Measurements from ENCODE around the gene YTHDC1.
"Not testable (repeated sequence)": the region's sequence is repeated elsewhere in the genome, so short reads cannot be mapped to it uniquely, and the experiment has no call there.

YTHDC1 gene

GRCh38 chr4:68349649-68350360 is at the start of gene YTHDC1:
Gene YTHDC1, minus strand, starts transcription at chr4:68350090. Its CDS starts 337 bp downstream, at chr4:68349753.
- DNase-seq = peak; percentile 96

- DNase-seq = no peak
Observed at GRCh38 chr4:68399306-68399705, 49.4 kb upstream of the YTHDC1 start.

- DNase-seq = no peak
Observed at GRCh38 chr4:68396756-68397155, 46.9 kb upstream of the YTHDC1 start.

GRCh38 chr4:68391436-68391835 is 41.5 kb upstream of the YTHDC1 start:
- DNase-seq = peak; percentile 9

- DNase-seq = no peak
Observed at GRCh38 chr4:68390205-68390935, 40.5 kb upstream of the YTHDC1 start.

GRCh38 chr4:68389386-68389913 is 39.6 kb upstream of the YTHDC1 start:
- not testable (repeated sequence) for DNase-seq

- no peak for DNase-seq
Observed at GRCh38 chr4:68388347-68388865, 38.5 kb upstream of the YTHDC1 start.

- DNase-seq = no peak
Observed at GRCh38 chr4:68385267-68385666, 35.4 kb upstream of the YTHDC1 start.

- no peak for DNase-seq
Observed at GRCh38 chr4:68383115-68383514, 33.2 kb upstream of the YTHDC1 start.

- DNase-seq = no peak
Observed at GRCh38 chr4:68378226-68378625, 28.3 kb upstream of the YTHDC1 start.

- DNase-seq = peak; percentile 48
Observed at GRCh38 chr4:68375667-68376559, 26.0 kb upstream of the YTHDC1 start.

GRCh38 chr4:68373513-68373912 is 23.6 kb upstream of the YTHDC1 start:
- DNase-seq = no peak

GRCh38 chr4:68372588-68372987 is 22.7 kb upstream of the YTHDC1 start:
- DNase-seq = no peak

- DNase-seq = no peak
Observed at GRCh38 chr4:68369142-68369805, 19.4 kb upstream of the YTHDC1 start.

GRCh38 chr4:68368691-68369131 is 18.8 kb upstream of the YTHDC1 start:
- DNase-seq = no peak

- no peak for DNase-seq
Observed at GRCh38 chr4:68367835-68368234, 17.9 kb upstream of the YTHDC1 start.

GRCh38 chr4:68366600-68366999 is 16.7 kb upstream of the YTHDC1 start:
- no peak for DNase-seq

- no peak for DNase-seq
Observed at GRCh38 chr4:68365068-68365467, 15.2 kb upstream of the YTHDC1 start.

GRCh38 chr4:68361146-68361589 is 11.3 kb upstream of the YTHDC1 start:
- DNase-seq = no peak

GRCh38 chr4:68360231-68360968 is 10.5 kb upstream of the YTHDC1 start:
- no peak for DNase-seq

- no peak for DNase-seq
Observed at GRCh38 chr4:68359508-68359907, 9.6 kb upstream of the YTHDC1 start.

Measured in NCI-H82 (cell line).